Measurements from ENCODE around the gene ZNF598.
"Not testable (repeated sequence)": the region's sequence is repeated elsewhere in the genome, so short reads cannot be mapped to it uniquely, and the experiment has no call there.

The ZNF598 gene

DNA sequence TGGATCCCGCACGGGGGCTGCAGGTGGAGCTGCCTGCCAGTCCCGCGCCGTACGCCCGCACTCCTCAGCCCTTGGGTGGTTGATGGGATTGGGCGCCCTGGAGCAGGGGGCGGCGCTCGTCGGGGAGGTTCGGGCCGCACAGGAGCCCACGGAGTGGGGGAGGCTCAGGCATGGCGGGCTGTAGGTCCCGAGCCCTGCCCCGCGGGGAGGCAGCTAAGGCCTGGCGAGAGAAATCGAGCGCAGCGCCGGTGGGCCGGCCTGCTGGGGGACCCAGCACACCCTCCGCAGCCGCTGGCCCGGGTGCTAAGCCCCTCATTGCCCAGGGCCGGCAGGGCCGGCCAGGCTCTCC lies 51.5 kb downstream of the ZNF598 start:
- not testable (repeated sequence) for DNase-seq (ENCODE audit: low spot score)

DNA sequence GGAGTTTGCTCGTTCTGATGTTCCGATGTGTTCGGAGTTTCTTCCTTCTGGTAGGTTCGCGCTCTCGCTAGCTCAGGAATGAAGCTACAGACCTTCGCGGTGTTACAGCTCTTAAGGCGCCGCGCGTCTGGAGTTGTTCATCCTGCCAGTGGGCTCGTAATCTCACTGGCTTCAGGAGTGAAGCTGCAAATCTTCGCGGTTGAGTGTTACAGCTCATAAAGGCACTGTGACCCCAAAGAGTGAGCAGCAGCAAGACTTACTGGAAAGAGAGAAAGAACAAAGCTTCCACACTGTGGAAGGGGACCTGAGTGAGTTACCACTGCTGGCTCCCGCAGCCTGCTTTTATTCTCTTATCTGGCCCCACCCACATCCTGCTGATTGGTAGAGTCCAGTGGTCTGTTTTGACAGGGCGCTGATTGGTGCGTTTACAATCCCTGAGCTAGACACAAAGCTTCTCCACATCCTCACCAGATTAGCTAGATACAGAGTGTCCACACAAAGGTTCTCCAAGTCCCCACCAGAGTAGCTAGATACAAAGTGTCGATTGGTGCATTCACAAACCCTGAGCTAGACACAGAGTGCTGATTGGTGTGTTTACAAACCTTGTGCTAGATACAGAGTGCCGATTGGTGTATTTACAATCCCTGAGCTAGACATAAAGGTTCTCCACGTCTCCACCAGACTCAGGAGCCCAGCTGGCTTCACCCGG lies 52.0 kb downstream of the ZNF598 start:
- DNase-seq (ENCODE audit: low spot score), result not testable (repeated sequence)

DNA sequence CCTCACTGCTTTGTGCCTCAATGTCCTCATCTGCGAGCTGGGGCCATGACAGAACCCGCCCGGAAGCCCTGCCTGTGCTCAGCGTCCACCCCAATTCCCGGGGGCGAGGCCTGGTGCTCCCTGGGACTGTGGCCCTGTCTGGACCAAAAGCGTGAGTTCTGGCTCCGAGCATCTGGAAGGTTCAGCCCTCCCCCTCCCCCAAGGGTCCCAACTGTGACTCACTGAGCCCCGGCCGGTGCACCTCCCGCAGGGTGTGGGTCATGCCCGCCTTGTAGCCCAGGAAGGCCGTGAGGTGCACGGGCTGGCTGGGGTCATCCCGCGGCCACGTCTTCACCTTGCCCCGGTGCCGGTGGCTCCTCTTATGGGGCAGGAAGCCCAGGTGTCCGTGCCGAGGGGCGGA lies 55.9 kb downstream of the ZNF598 start:
- no peak for DNase-seq (ENCODE audit: low spot score)

DNA sequence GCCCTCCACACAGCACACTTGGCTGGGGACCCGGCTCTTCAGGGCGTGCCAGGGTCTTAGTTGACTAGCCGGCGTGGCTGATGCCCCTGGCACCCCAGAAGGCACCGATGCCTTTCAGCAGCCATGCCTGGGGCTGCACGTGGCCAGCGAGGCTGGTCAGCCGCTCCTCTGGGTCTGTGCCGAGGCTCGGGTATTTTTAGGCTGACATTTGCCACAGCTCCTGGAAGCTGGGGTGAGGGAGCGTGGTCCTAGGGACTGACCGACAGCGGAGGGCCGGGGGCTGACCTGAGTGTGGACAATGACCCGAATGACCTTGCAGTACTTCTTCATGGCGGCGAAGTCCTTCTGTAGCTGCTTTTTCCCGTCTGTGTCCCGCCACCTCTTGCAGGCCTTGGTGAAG lies 59.1 kb downstream of the ZNF598 start:
- no peak for DNase-seq (ENCODE audit: low spot score)

DNA sequence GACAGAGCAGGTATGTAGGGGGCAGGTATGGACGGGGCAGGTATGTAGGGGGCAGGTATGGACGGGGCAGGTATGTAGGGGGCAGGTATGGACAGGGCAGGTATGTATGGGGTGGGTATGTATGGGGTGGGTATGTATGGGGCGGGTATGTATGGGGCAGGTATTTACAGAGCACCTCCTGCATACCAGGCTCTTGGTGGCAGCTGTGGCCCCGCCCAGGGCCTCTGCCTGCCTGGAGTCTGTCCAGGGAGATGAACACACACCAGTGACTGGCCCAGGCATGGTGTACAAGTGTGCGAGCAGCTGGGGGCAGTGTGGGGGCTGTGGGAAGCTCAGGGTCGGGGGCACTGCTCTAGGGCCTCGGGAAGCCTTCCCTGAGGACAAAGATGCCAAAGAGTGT lies 59.6 kb downstream of the ZNF598 start:
- DNase-seq (ENCODE audit: low spot score), result no peak

DNA sequence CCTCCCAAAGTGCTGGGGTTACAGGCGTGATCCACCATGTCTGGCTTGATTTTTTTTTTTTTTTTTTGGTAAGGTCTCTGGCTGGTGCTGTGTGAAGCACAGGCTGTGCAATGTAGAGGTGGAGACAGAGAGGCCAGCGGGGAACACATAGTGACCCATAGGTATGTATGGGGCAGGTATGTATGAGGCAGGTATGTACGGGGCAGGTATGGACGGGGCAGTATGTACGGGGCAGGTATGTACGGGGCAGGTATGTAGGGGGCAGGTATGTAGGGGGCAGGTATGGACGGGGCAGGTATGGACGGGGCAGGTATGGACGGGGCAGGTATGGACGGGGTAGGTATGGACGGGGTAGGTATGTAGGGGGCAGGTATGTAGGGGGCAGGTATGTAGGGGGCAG lies 60.1 kb downstream of the ZNF598 start:
- DNase-seq (ENCODE audit: low spot score), result no peak

All from kidney tubule cell (primary cell).